DND-41 (cell line): Measurements from ENCODE around the gene TBC1D5.

Experiments
- CTCF ChIP-seq: IDR thresholded peaks from 2 replicates; pipeline ENCODE4 v1.5.1; 2012; ENCODE audit warnings: borderline replicate concordance, low read length, moderate library complexity, mild to moderate bottlenecking; ENCODE audit not compliant: poor library complexity, severe bottlenecking; ENCODE audit errors: extremely low read depth
- EZH2 ChIP-seq: IDR thresholded peaks from 3 replicates; pipeline ENCODE4 v1.6.1; 2012; ENCODE audit warnings: borderline replicate concordance, low read depth, mild to moderate bottlenecking, moderate library complexity, low read length, inconsistent platforms; ENCODE audit not compliant: severe bottlenecking

- TF ChIP-seq CTCF (no peak), EZH2 (no peak)
Observed at GRCh38 chr3:17552351-17552750, 190.1 kb downstream of the TBC1D5 start.
